ENCODE measurements around the gene KNDC1. TPM values are rescaled to one million over a fixed set of nuclear protein-coding genes. Genes with fewer than 3 reads are reported as not detected.

KNDC1 gene
- total and polyA plus RNA-seq, 12 donors, result 1.0 to 93.4 (median 39.0) TPM

DNA sequence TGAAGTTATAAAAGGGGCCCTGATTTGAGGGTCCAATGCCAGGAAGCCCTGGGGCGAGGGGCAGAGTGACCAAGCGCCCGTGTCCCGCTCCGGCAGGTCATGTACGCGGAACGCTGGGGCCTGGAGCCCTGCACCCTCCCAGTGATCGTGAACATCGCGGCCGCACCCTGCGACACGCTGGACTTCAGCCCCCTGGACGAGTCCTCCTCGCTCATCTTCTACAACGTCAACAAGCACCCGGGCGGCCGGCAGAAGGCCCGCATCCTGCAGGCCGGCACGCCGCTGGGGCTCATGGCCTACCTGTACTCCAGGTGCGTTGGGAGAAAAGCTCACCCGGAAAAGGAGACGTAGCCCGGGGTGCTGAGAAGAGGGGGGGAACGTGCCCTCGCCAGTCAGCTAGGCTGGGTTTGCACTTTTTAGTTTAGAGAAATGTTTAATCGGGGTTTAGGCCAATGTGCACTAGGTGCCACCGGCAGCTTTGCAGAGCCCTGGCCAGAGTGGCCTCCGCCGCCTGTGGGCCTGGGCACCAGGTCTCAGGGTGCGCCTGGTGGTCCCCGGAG, 47.1 kb downstream of the KNDC1 start:
- WGBS, 4 donors, result 83 to 93% (median 91%) methylated on average over 14 to 36 of the region's 36 CpGs
- H3K9me3 ChIP-seq (replicated peaks in 1 of 3), result no peaks in the 10 kb centered on the region
- TF ChIP-seq, protein P1, sequence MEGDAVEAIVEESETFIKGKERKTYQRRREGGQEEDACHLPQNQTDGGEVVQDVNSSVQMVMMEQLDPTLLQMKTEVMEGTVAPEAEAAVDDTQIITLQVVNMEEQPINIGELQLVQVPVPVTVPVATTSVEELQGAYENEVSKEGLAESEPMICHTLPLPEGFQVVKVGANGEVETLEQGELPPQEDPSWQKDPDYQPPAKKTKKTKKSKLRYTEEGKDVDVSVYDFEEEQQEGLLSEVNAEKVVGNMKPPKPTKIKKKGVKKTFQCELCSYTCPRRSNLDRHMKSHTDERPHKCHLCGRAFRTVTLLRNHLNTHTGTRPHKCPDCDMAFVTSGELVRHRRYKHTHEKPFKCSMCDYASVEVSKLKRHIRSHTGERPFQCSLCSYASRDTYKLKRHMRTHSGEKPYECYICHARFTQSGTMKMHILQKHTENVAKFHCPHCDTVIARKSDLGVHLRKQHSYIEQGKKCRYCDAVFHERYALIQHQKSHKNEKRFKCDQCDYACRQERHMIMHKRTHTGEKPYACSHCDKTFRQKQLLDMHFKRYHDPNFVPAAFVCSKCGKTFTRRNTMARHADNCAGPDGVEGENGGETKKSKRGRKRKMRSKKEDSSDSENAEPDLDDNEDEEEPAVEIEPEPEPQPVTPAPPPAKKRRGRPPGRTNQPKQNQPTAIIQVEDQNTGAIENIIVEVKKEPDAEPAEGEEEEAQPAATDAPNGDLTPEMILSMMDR (IDR thresholded peaks at IDR 0.05), result no peak
- TF ChIP-seq POLR2A (IDR thresholded peaks at IDR 0.05), result no peak
- no peaks in the 10 kb centered on the region for H3K36me3 ChIP-seq (replicated peaks in 1 of 2)
- no peaks in the 10 kb centered on the region for H3K27me3 ChIP-seq
- H3K4me1 ChIP-seq (replicated peaks in 1 of 2), result no peaks in the 10 kb centered on the region
- no peak for DNase-seq
- intact Hi-C loops (cut with DNase I), result no loop called here
- H3K4me3 ChIP-seq, result no peak overlapping the region
- H3K27ac ChIP-seq, result no peak overlapping the region

DNA sequence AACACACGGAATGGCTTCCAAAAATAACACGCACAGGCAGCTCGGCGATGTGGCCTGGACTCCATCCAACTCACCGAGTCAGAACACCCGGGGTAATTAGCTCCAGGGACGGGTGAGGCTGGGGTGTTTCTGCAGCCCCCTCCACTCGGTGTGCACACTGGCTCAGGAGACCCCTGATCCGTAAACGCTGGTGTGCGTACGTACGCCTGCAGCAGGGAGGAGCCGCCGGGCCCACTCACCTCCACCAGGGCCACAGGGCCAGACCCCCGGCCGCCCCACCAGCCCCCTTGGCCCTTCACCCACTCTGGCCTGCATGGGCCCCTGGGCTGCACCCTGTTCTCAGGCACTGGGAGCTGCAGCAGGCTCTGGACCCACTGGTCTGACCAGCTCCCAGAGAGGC, 47.6 kb downstream of the KNDC1 start:
- no peaks in the 10 kb centered on the region for H3K36me3 ChIP-seq (replicated peaks in 1 of 2)
- no peaks in the 10 kb centered on the region for H3K4me1 ChIP-seq (replicated peaks in 1 of 2)
- DNase-seq, result no peak
- 79 to 89% (median 81%) methylated on average over 17 of the region's 17 CpGs; no CpG with 5 or more reads in 1 of the 4 donors for WGBS, 4 donors
- no peaks in the 10 kb centered on the region for H3K9me3 ChIP-seq (replicated peaks in 1 of 3)
- no peaks in the 10 kb centered on the region for H3K27me3 ChIP-seq
- H3K27ac ChIP-seq, result no peak overlapping the region
- intact Hi-C loops (cut with DNase I), result no loop called here
- H3K4me3 ChIP-seq, result no peak overlapping the region
- TF ChIP-seq POLR2A (IDR thresholded peaks at IDR 0.05), result no peak
- TF ChIP-seq, protein P1 (IDR thresholded peaks at IDR 0.05), result no peak

DNA sequence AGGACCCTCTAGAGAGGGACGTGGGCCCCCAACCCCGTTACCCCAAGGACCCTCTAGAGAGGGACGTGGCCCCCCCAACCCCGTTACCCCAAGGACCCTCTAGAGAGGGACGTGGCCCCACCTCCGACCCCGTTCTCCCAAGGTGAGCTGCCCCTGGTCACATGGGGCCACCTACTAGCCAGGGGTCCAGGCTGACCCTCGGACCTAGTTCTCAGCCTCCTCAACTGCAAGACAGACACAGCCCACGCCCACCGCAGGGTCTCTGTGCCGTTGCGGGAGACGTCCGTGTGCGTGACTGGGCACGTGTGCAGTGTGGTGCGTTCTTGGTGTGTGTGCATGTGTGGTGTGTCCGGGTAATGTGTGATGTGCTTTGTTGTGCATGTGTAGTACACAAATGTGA, 48.4 kb downstream of the KNDC1 start:
- Histone ChIP-seq H3K4me3 (no peak overlapping the region), H3K36me3 (replicated peaks in 1 of 2) (no peaks in the 10 kb centered on the region), H3K4me1 (replicated peaks in 1 of 2) (no peaks in the 10 kb centered on the region), H3K27me3 (no peaks in the 10 kb centered on the region), H3K27ac (no peak overlapping the region), H3K9me3 (replicated peaks in 1 of 3) (no peaks in the 10 kb centered on the region)
- DNase-seq, result no peak
- TF ChIP-seq POLR2A (IDR thresholded peaks at IDR 0.05), result no peak
- TF ChIP-seq, protein P1 (IDR thresholded peaks at IDR 0.05), result no peak
- intact Hi-C loops (cut with DNase I), result no loop called here
- 86 to 93% (median 91%) methylated on average over 8 to 18 of the region's 18 CpGs for WGBS, 4 donors

DNA sequence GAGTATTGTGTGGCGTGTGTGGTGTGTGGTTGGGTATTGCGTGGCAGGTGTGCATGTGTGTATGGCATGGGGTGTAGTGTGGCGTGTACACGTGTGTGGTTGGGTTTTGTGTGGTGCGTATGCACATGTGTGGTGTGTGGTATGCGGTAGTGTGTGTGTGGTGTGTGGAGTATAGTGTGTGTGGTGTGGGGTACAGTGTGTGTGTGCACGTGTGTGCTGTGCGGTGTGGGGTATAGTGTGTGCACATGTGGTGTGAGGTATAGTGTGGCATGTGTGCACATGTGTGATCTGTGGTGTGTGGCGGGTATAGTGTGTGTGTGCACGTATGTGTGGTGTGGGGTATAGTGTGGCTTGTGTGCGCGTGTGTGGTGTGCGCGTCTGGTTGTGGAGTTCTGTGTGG, 49.1 kb downstream of the KNDC1 start:
- H3K9me3 ChIP-seq (replicated peaks in 1 of 3), result no peaks in the 10 kb centered on the region
- DNase-seq, result no peak
- H3K4me1 ChIP-seq (replicated peaks in 1 of 2), result no peaks in the 10 kb centered on the region
- no peak overlapping the region for H3K27ac ChIP-seq
- TF ChIP-seq, protein P1 (IDR thresholded peaks at IDR 0.05), result no peak
- TF ChIP-seq POLR2A (IDR thresholded peaks at IDR 0.05), result no peak
- intact Hi-C loops (cut with DNase I), result no loop called here
- no peak overlapping the region for H3K4me3 ChIP-seq
- H3K27me3 ChIP-seq, result no peaks in the 10 kb centered on the region
- no peaks in the 10 kb centered on the region for H3K36me3 ChIP-seq (replicated peaks in 1 of 2)
- 92 to 97% (median 94%) methylated on average over 14 of the region's 14 CpGs for WGBS, 4 donors

Data from adrenal gland (tissue), 12 donors.